B cell (primary cell): ENCODE measurements around the gene SMU1. TPM values are rescaled to one million over a fixed set of nuclear protein-coding genes. Genes with fewer than 3 reads are reported as not detected.

Experiments used
- ATAC-seq: fragments of 200-7000 bp; cut with Tn5 transposase; one replicate; pipeline ENCODE4 v1.10.0; 2021; ENCODE audit warnings: low read depth, mild to moderate bottlenecking, moderate number of reproducible peaks, moderate library complexity
- CTCF ChIA-PET: fragments of 350-600 bp; sonication (Branson Sonifier 250); formaldehyde crosslinking; loops from one replicate; lab custom pipeline; 2021; ENCODE audit warnings: antibody characterized with exemption, inconsistent platforms; lab: Charles Lee
- POLR2A ChIA-PET: fragments of 350-600 bp; sonication (Branson Sonifier 250); formaldehyde crosslinking; loops from one replicate; lab custom pipeline; 2021; ENCODE audit warnings: antibody characterized with exemption; lab: Charles Lee
- DNase-seq: peaks from one replicate; pipeline ENCODE4 v3.0.0; 2013
- H2AFZ ChIP-seq: 2 replicates; pipeline ENCODE4 v1.6.1; 2012; ENCODE audit warnings: mild to moderate bottlenecking, low read depth, low read length; ENCODE audit not compliant: insufficient read depth, poor library complexity, severe bottlenecking
- H3K27ac ChIP-seq, 2 donors: 1 replicate in 1 of 2; 2 replicates in 1 of 2; pipeline ENCODE4 v1.5.1; 2012 to 2013; ENCODE audit warnings: low read length in 2 of 2, mild to moderate bottlenecking in 2 of 2, moderate library complexity in 1 of 2
- H3K27me3 ChIP-seq, 4 experiments: fragments of 200-600 bp in 1 of 4; sonication (generic) in 1 of 4; replicated peaks in 1 of 4; 1 replicate in 2 of 4; 2 replicates in 2 of 4; pipeline versions ENCODE4 v1.6.1 to v1.7.0; 2013 to 2016; ENCODE audit warnings: low read length in 3 of 4, mild to moderate bottlenecking in 2 of 4, mixed read lengths in 1 of 4, moderate library complexity in 1 of 4; ENCODE audit not compliant: insufficient read depth in 4 of 4, control insufficient read depth in 3 of 4; ENCODE audit errors: control extremely low read depth in 1 of 4
- H3K36me3 ChIP-seq, 2 experiments: replicated peaks in 1 of 2; 1 replicate in 1 of 2; 2 replicates in 1 of 2; pipeline versions ENCODE4 v1.6.1 to v1.7.1; 2013; ENCODE audit warnings: low read length in 1 of 2; ENCODE audit not compliant: insufficient read depth in 2 of 2, control insufficient read depth in 1 of 2; ENCODE audit errors: control extremely low read depth in 1 of 2, extremely low read depth in 1 of 2
- H3K4me1 ChIP-seq, 2 donors: fragments of 200-600 bp in 1 of 2; sonication (generic) in 1 of 2; 1 replicate in 1 of 2; 2 replicates in 1 of 2; pipeline versions ENCODE4 v1.5.1 to v1.6.1; 2013 to 2017; ENCODE audit warnings: low read length in 2 of 2; ENCODE audit not compliant: control insufficient read depth in 2 of 2, insufficient read depth in 2 of 2
- H3K4me2 ChIP-seq: replicated peaks from 2 replicates; pipeline ENCODE3; 2012; ENCODE audit warnings: mild to moderate bottlenecking, low read depth, low read length; ENCODE audit not compliant: poor library complexity, severe bottlenecking
- H3K4me3 ChIP-seq, 5 experiments: fragments of 200-600 bp in 1 of 5; sonication (generic) in 1 of 5; 1 replicate in 3 of 5; 2 replicates in 2 of 5; pipeline versions ENCODE4 v1.5.1 to v1.7.0; 2011 to 2016; ENCODE audit warnings: low read length in 4 of 5, mild to moderate bottlenecking in 4 of 5, low read depth in 2 of 5, control low read depth in 1 of 5, moderate library complexity in 1 of 5; ENCODE audit not compliant: insufficient read depth in 1 of 5; ENCODE audit errors: control extremely low read depth in 1 of 5, extremely low read depth in 1 of 5
- H3K79me2 ChIP-seq: fragments of 200-600 bp; sonication (generic); one replicate; pipeline ENCODE4 v1.6.0; 2016; ENCODE audit warnings: low read length; ENCODE audit not compliant: control insufficient read depth, insufficient read depth
- H3K9ac ChIP-seq: fragments of 200-600 bp; sonication (generic); 2 replicates; pipeline ENCODE4 v1.6.1; 2017; ENCODE audit warnings: mild to moderate bottlenecking, low read length, moderate library complexity
- H3K9me3 ChIP-seq, 3 donors: one replicate each; pipeline versions ENCODE4 v1.6.1 to v1.7.1; 2013; ENCODE audit warnings: low read length in 2 of 3; ENCODE audit not compliant: control insufficient read depth in 2 of 3, insufficient read depth in 1 of 3; ENCODE audit errors: control extremely low read depth in 1 of 3
- H4K20me1 ChIP-seq: 2 replicates; pipeline ENCODE4 v1.6.0; 2012; ENCODE audit warnings: mild to moderate bottlenecking, low read length; ENCODE audit not compliant: insufficient read depth, control insufficient read depth, poor library complexity, severe bottlenecking
- H3K27ac Mint-ChIP-seq: one replicate; pipeline ENCODE4 v1.8.0; 2021; ENCODE audit warnings: mixed read lengths
- H3K27me3 Mint-ChIP-seq: one replicate; pipeline ENCODE4 v1.8.0; 2021; ENCODE audit warnings: mixed read lengths
- H3K4me1 Mint-ChIP-seq: one replicate; pipeline ENCODE4 v1.8.0; 2021; ENCODE audit warnings: mixed read lengths
- H3K4me3 Mint-ChIP-seq: one replicate; pipeline ENCODE4 v1.8.0; 2021; ENCODE audit warnings: mixed read lengths
- H3K9me3 Mint-ChIP-seq: one replicate; pipeline ENCODE4 v1.8.0; 2022; ENCODE audit warnings: mixed read lengths; ENCODE audit not compliant: insufficient read depth
- EZH2 ChIP-seq: IDR thresholded peaks from 2 replicates; pipeline ENCODE4 v1.6.1; 2012; ENCODE audit warnings: borderline replicate concordance, low read depth, mild to moderate bottlenecking, moderate library complexity, low read length; ENCODE audit not compliant: insufficient read depth, poor library complexity, severe bottlenecking
- WGBS: methylation state at CpG from one replicate; pipeline ENCODE4 v1.1.5; 2013; ENCODE audit warnings: missing lambda C conversion rate; ENCODE audit not compliant: insufficient coverage; 5-methylcytosine and 5-hydroxymethylcytosine counted together
- intact Hi-C: fragments of 100-400 bp; cut with micrococcal nuclease; formaldehyde crosslinking; loops from one replicate; pipeline ENCODE4 v1.10.0; 2022
- polyA plus RNA-seq: library from polyadenylated mRNA; depleted of rRNA; stranded (reverse); fragments of >200 nt; gene quantifications from 2 replicates; pipeline ENCODE4 v1.2.3, GENCODE V29; 2012
- total RNA-seq, 2 donors: library from RNA; stranded (reverse); fragments of 120-200 nt in 1 of 2; gene quantifications; 1 replicate in 1 of 2; 2 replicates in 1 of 2; pipeline versions ENCODE4 v1.2.3 to v1.2.4, GENCODE V29; 2013 to 2022
- TF ChIP-seq, protein P1 (sequence below): fragments of 200-600 bp; IDR thresholded peaks from one replicate; pipeline ENCODE4 v1.8.0; 2022; ENCODE audit warnings: antibody characterized with exemption, mild to moderate bottlenecking

Gene SMU1
- total and polyA plus RNA-seq, 2 donors (not counting 1 experiment from before 2014, with no cell fraction given): 6.2 to 26.3 TPM

DNA sequence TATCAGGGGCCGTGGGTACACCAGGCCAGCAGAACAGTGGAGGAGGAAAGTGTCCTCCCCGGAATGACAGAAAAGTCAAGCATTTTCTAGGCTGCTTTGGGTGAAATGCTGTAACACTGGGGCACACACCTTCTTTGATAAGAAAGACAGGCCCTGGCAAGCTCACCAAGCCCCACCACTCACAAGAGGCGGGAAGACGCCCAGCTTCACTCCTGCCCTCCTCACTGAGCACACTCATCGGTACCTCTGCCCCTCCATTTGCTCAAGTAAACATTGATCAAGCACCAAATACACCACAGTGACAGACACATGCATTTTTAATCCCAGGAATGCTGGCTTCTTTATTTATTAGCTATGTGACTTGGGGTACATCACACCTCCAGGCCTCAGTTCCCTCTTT lies 47.6 kb upstream of the SMU1 start:
- H3K9ac ChIP-seq: peak overlapping the region; percentile 31
- ATAC-seq (no peak), DNase-seq (no peak)
- Mint-ChIP-seq H3K9me3 (no peaks in the 10 kb centered on the region), H3K27ac (peak overlapping the region; percentile 88), H3K27me3 (no peaks in the 10 kb centered on the region), H3K4me1 (peaks cover 83% of the 10 kb centered on the region), H3K4me3 (peak overlapping the region; percentile 80)
- ChIA-PET CTCF (interaction anchor here (0.8 to 5.3 kb wide), 8 partner anchors 19 to 102 kb away, joined by 3 to 47 read pairs (median 12); partner anchors contain the start of gene B4GALT1), POLR2A (interaction anchor here (1.0 to 4.6 kb wide), 5 partner anchors 18 to 43 kb away, joined by 3 to 44 read pairs (median 4); partner anchors contain the start of gene B4GALT1)
- no peaks in the 10 kb centered on the region for H4K20me1 ChIP-seq
- intact Hi-C loops: loop anchor here (1.0 to 2.0 kb wide), 5 partner anchors 19 to 101 kb away; no protein-coding TSS in a partner anchor
- WGBS: 97% methylated on average over 4 of the region's 5 CpGs
- peak overlapping the region; percentile 64 for H3K4me2 ChIP-seq
- peaks cover 94% of the 10 kb centered on the region for H3K79me2 ChIP-seq
- no peak overlapping the region for H2AFZ ChIP-seq
- peaks cover 4 to 62% of the 10 kb centered on the region in 2 experiments for H3K36me3 ChIP-seq
- peaks cover 57 to 71% of the 10 kb centered on the region in 2 donors for H3K4me1 ChIP-seq
- no peaks in the 10 kb centered on the region for H3K9me3 ChIP-seq
- H3K27me3 ChIP-seq: no peaks in the 10 kb centered on the region
- H3K27ac ChIP-seq: peak overlapping the region; percentile 93 to 94
- H3K4me3 ChIP-seq: no peak overlapping the region
- TF ChIP-seq EZH2: no peak
- TF ChIP-seq, protein P1, sequence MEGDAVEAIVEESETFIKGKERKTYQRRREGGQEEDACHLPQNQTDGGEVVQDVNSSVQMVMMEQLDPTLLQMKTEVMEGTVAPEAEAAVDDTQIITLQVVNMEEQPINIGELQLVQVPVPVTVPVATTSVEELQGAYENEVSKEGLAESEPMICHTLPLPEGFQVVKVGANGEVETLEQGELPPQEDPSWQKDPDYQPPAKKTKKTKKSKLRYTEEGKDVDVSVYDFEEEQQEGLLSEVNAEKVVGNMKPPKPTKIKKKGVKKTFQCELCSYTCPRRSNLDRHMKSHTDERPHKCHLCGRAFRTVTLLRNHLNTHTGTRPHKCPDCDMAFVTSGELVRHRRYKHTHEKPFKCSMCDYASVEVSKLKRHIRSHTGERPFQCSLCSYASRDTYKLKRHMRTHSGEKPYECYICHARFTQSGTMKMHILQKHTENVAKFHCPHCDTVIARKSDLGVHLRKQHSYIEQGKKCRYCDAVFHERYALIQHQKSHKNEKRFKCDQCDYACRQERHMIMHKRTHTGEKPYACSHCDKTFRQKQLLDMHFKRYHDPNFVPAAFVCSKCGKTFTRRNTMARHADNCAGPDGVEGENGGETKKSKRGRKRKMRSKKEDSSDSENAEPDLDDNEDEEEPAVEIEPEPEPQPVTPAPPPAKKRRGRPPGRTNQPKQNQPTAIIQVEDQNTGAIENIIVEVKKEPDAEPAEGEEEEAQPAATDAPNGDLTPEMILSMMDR: no peak

DNA sequence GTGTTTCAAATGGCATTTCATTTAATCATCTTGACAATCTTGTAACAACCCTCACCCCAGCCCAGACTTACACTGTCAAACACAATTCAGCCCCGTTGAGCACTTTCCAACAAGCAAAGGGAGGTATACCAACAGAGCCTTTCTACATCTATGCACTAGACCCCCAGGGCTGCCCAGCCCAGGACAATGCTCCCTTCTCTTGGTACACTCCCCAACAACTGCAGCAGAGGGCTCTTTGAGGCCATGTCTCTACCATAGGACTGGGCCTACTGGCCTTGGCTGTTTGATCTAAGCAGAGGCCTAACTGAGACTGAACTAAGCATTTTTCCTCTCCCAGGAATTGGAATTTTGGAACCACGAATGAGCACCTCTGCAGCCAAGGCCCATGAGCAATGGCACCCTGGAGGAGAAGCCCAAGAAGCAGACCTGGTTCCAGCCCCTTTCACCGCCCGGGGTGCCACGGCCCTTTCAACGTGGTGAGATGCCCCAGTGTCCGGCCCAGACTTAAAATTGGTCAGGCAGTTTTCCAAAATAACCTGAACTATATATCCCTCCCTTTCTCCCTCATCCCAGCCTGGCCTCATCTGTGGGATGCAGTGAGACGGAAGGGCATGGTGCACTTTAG lies 47.0 kb upstream of the SMU1 start:
- Histone ChIP-seq H3K27me3 (no peaks in the 10 kb centered on the region), H2AFZ (no peak overlapping the region), H3K4me3 (no peak overlapping the region), H3K4me1 (peaks cover 52 to 67% of the 10 kb centered on the region in 2 donors), H4K20me1 (no peaks in the 10 kb centered on the region), H3K27ac (peak overlapping the region; percentile 93 to 94), H3K4me2 (peak overlapping the region; percentile 64), H3K9ac (no peak overlapping the region), H3K9me3 (no peaks in the 10 kb centered on the region), H3K79me2 (peaks cover 94% of the 10 kb centered on the region), H3K36me3 (peaks cover 3 to 58% of the 10 kb centered on the region in 2 experiments)
- H3K4me1 Mint-ChIP-seq: peaks cover 80% of the 10 kb centered on the region
- ChIA-PET CTCF (interaction anchor here (1.0 to 5.3 kb wide), 4 partner anchors 32 to 102 kb away, joined by 4 to 47 read pairs (median 21); partner anchors contain the start of gene B4GALT1), POLR2A (interaction anchor here (1.0 to 4.6 kb wide), 3 partner anchors 18 to 44 kb away, joined by 3 to 44 read pairs (median 23); partner anchors contain the start of gene B4GALT1)
- no peak for TF ChIP-seq EZH2
- TF ChIP-seq, protein P1: no peak
- 99% methylated on average over 7 of the region's 8 CpGs for WGBS
- H3K27ac Mint-ChIP-seq: peak overlapping the region; percentile 88
- DNase-seq (no peak), ATAC-seq (no peak)
- intact Hi-C loops: loop anchor here (1.0 to 2.0 kb wide), 5 partner anchors 19 to 102 kb away; no protein-coding TSS in a partner anchor
- H3K27me3 Mint-ChIP-seq: no peaks in the 10 kb centered on the region
- H3K9me3 Mint-ChIP-seq: no peaks in the 10 kb centered on the region
- H3K4me3 Mint-ChIP-seq: peak overlapping the region; percentile 80
